ENCODE measurements around the gene ADRB1. TPM values are rescaled to one million over a fixed set of nuclear protein-coding genes. Genes with fewer than 3 reads are reported as not detected.

ADRB1 gene
- total RNA-seq, 4 donors from 2014 or later: 1.8 to 9.1 (median 6.8) TPM

DNA sequence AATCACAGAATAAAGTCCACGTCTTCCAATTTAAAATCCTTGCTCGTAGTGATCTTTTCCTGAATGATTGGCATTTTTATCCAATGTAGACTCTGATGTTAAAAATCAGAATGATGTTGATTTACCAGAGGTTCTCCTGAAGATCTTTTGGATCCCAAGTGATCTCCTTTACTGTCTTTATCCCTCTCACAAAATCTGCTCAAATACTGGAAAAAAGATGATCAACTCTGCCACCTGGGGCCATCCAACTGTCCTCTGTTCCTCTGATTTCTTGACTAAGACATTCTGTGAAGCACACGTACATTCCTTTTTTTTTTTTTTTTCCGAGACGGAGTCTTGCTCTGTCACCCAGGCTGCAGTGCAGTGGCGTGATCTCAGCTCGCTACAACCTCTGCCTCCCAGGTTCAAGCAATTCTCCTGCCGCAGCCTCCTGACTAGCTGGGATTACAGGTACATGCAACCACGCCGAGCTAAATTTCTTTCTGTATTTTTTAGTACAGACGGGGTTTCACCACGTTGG lies 18.0 kb upstream of the ADRB1 start:
- H3K27me3 ChIP-seq: no peaks in the 10 kb centered on the region
- no peak for TF ChIP-seq CTCF (IDR thresholded peaks at IDR 0.05)
- no peak for TF ChIP-seq POLR2AphosphoS5 (IDR thresholded peaks at IDR 0.05)
- TF ChIP-seq EP300 (IDR thresholded peaks at IDR 0.05): no peak
- TF ChIP-seq POLR2A (IDR thresholded peaks at IDR 0.05): no peak
- no peak for ATAC-seq
- no peaks in the 10 kb centered on the region for H3K9me3 ChIP-seq
- H3K4me3 ChIP-seq: no peak overlapping the region
- H3K27ac ChIP-seq: no peak overlapping the region
- 88 to 100% methylated on average over 3 to 12 of the region's 12 CpGs for WGBS, 2 donors (ENCODE audit: low coverage in 1 of 2)
- H3K36me3 ChIP-seq: no peaks in the 10 kb centered on the region
- H3K4me1 ChIP-seq: peaks cover 0 to 6% (median 0%) of the 10 kb centered on the region in 3 donors

DNA sequence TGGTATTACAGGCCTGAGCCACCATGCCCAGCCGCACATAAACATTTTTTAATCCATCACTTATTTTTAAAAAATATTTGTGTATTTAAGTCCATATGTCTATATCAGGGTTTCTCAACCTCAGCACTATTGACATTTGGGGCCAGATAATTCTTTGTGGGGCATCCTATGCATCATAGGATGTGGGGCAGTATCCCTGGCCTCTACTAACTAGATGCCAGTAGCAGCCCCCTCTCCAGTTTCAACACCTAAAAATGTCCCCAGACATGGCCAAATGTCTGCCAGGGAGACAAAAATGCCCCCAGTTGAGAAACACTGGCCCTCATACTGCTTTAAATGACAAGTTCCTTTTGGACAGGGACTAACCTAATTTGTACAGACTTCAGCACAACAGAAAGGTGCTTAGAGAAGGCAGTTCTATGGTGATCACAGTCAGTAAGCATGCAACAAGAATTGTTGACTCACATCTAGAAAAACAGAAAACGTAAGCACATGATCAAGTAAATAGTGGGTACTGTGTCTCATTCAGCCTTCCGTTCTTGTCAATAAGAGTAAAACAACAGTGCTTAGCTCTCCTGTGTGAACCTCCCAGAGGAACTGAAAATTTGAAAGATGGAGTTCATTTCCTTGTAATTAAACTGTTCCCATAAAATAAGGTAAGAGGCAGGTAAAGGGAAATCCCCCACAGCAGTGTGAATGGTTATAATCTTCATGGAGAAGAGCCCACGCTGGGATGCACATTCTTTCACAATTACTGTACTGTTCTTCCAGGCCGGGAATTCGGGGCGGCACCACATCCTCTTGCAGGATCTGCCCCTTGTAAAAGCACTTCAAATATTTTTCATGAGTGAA lies 17.3 kb upstream of the ADRB1 start:
- H3K36me3 ChIP-seq: no peaks in the 10 kb centered on the region

GRCh38 chr10:114027041-114027394 lies 16.6 kb upstream of the ADRB1 start:
- Histone ChIP-seq H3K27ac (no peak overlapping the region), H3K9me3 (no peaks in the 10 kb centered on the region)

More for the DNA sequence above, 17.3 kb upstream of the ADRB1 start:
- H3K4me3 ChIP-seq: no peak overlapping the region
- H3K27me3 ChIP-seq: no peaks in the 10 kb centered on the region
- no peak overlapping the region for H3K27ac ChIP-seq
- no peak for ATAC-seq
- WGBS, 2 donors (ENCODE audit: low coverage in 1 of 2): 55 to 64% methylated on average over 6 to 7 of the region's 7 CpGs
- no peaks in the 10 kb centered on the region for H3K9me3 ChIP-seq
- peaks cover 0 to 6% (median 0%) of the 10 kb centered on the region in 3 donors for H3K4me1 ChIP-seq
- TF ChIP-seq EP300 (IDR thresholded peaks at IDR 0.05) (no peak), CTCF (IDR thresholded peaks at IDR 0.05) (no peak), POLR2AphosphoS5 (IDR thresholded peaks at IDR 0.05) (no peak), POLR2A (IDR thresholded peaks at IDR 0.05) (no peak)

DNA sequence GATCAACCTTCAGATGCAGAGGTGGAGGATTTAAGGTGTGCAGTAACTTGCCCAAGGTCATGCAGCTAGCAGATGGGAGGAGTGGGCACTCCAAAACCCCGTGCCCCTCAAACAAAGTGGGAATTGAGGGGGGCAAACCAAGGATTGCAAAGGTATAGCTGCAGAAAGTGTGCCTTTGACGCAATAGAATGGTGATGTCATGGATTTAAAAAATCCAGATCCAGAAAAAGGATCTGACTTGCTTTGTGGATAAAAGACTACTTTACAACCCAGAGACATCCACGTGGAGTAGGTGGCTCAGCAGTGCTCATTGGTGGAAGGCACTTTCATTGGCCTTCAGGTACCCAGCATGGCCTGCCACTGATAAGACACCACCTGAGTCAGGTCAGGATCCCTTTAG lies 15.7 kb upstream of the ADRB1 start:
- no peak for TF ChIP-seq EP300 (IDR thresholded peaks at IDR 0.05)
- no peak for TF ChIP-seq POLR2A (IDR thresholded peaks at IDR 0.05)
- no peak for TF ChIP-seq POLR2AphosphoS5 (IDR thresholded peaks at IDR 0.05)
- no peak for TF ChIP-seq CTCF (IDR thresholded peaks at IDR 0.05)

More at GRCh38 chr10:114027041-114027394, 16.6 kb upstream of the ADRB1 start:
- H3K36me3 ChIP-seq: no peaks in the 10 kb centered on the region
- TF ChIP-seq CTCF (IDR thresholded peaks at IDR 0.05) (no peak), EP300 (IDR thresholded peaks at IDR 0.05) (no peak), POLR2A (IDR thresholded peaks at IDR 0.05) (no peak), POLR2AphosphoS5 (IDR thresholded peaks at IDR 0.05) (no peak)
- no peak for ATAC-seq
- no peak overlapping the region for H3K4me3 ChIP-seq
- peaks cover 0 to 6% (median 0%) of the 10 kb centered on the region in 3 donors for H3K4me1 ChIP-seq
- no peaks in the 10 kb centered on the region for H3K27me3 ChIP-seq
- 39 to 59% methylated on average over 2 of the region's 2 CpGs for WGBS, 2 donors (ENCODE audit: low coverage in 1 of 2)

GRCh38 chr10:114028425-114028824 lies 15.2 kb upstream of the ADRB1 start:
- Histone ChIP-seq H3K27me3 (no peaks in the 10 kb centered on the region), H3K4me1 (no peaks in the 10 kb centered on the region), H3K9me3 (no peaks in the 10 kb centered on the region), H3K36me3 (no peaks in the 10 kb centered on the region), H3K27ac (no peak overlapping the region), H3K4me3 (no peak overlapping the region)
- no peak for ATAC-seq
- WGBS, 2 donors (ENCODE audit: low coverage in 1 of 2): 86 to 90% methylated on average over 4 of the region's 4 CpGs
- TF ChIP-seq POLR2A (IDR thresholded peaks at IDR 0.05): no peak
- TF ChIP-seq EP300 (IDR thresholded peaks at IDR 0.05): no peak
- TF ChIP-seq CTCF (IDR thresholded peaks at IDR 0.05): no peak
- TF ChIP-seq POLR2AphosphoS5 (IDR thresholded peaks at IDR 0.05): no peak

More for the DNA sequence above, 15.7 kb upstream of the ADRB1 start:
- peaks cover 0 to 1% (median 0%) of the 10 kb centered on the region in 3 donors for H3K4me1 ChIP-seq
- H3K4me3 ChIP-seq: no peak overlapping the region
- WGBS, 2 donors (ENCODE audit: low coverage in 1 of 2): 66 to 72% methylated on average over 3 of the region's 3 CpGs
- no peaks in the 10 kb centered on the region for H3K36me3 ChIP-seq
- no peaks in the 10 kb centered on the region for H3K9me3 ChIP-seq
- no peaks in the 10 kb centered on the region for H3K27me3 ChIP-seq
- no peak for ATAC-seq
- H3K27ac ChIP-seq: no peak overlapping the region

Measured in gastroesophageal sphincter (tissue), 4 donors.